SK-N-SH (cell line): Measurements from ENCODE around the gene FATE1. TPM values are rescaled to one million over a fixed set of nuclear protein-coding genes. Genes with fewer than 3 reads are reported as not detected.

Source experiments
- CTCF ChIA-PET: fragments of 300-600, 350-600 bp; formaldehyde crosslinking; extraction: SDS; loops from one replicate; lab custom pipeline; 2021; lab: Yijun Ruan, JAX
- POLR2A ChIA-PET: fragments of 350-600 bp; sonication (Branson Sonifier 250); formaldehyde crosslinking; extraction: SDS; loops from one replicate; lab custom pipeline; 2020; ENCODE audit warnings: antibody characterized with exemption, inconsistent platforms; lab: Yijun Ruan, JAX
- DNase-seq: peaks from one replicate; pipeline ENCODE4 v3.0.0; 2012
- H2AFZ ChIP-seq: fragments of 200-600 bp; sonication (generic); 2 replicates; pipeline ENCODE4 v1.8.1; 2016; ENCODE audit warnings: antibody characterized with exemption, mild to moderate bottlenecking, low read depth
- H3F3A ChIP-seq: fragments of 200-600 bp; sonication (generic); replicated peaks from 2 replicates; pipeline ENCODE3; 2016; ENCODE audit warnings: antibody characterized with exemption, mild to moderate bottlenecking; ENCODE audit not compliant: insufficient read depth
- H3K27ac ChIP-seq, 2 experiments: fragments of 200-500 bp in 1 of 2; fragments of 200-600 bp in 1 of 2; sonication (Bioruptor generic) in 1 of 2; sonication (generic), shearing (Covaris generic) in 1 of 2; 2 replicates each; pipeline versions ENCODE4 v1.5.1 to v1.6.1; 2014 to 2016; ENCODE audit warnings: low read depth in 2 of 2, inconsistent platforms in 1 of 2, low read length in 1 of 2, mild to moderate bottlenecking in 1 of 2, mixed read lengths in 1 of 2
- H3K27me3 ChIP-seq: fragments of 200-600 bp; sonication (generic), shearing (Covaris generic); 2 replicates; pipeline ENCODE4 v1.6.1; 2016; ENCODE audit warnings: mixed run types; ENCODE audit not compliant: insufficient read depth
- H3K36me3 ChIP-seq, 2 experiments: fragments of 200-500 bp in 1 of 2; fragments of 200-600 bp in 1 of 2; sonication (Bioruptor generic) in 1 of 2; sonication (generic) in 1 of 2; replicated peaks in 1 of 2; 2 replicates each; pipeline versions ENCODE3 to v1.5.1; 2014 to 2016; ENCODE audit warnings: low read length in 1 of 2, mild to moderate bottlenecking in 1 of 2; ENCODE audit not compliant: insufficient read depth in 2 of 2, control insufficient read depth in 1 of 2
- H3K4me1 ChIP-seq, 2 experiments: fragments of 200-500 bp in 1 of 2; fragments of 200-600 bp in 1 of 2; sonication (Bioruptor generic) in 1 of 2; sonication (generic), shearing (Covaris generic) in 1 of 2; 2 replicates each; pipeline versions ENCODE4 v1.5.1 to v1.6.1; 2014 to 2016; ENCODE audit warnings: low read depth in 1 of 2, low read length in 1 of 2, mixed run types in 1 of 2; ENCODE audit not compliant: insufficient read depth in 2 of 2, control insufficient read depth in 1 of 2
- H3K4me2 ChIP-seq: fragments of 200-600 bp; sonication (generic), shearing (Covaris generic); 2 replicates; pipeline ENCODE4 v1.6.1; 2017; ENCODE audit warnings: mixed run types
- H3K4me3 ChIP-seq, 2 experiments: fragments of 200-500 bp in 1 of 2; fragments of 200-600 bp in 1 of 2; sonication (Bioruptor generic) in 1 of 2; sonication (generic), shearing (Covaris generic) in 1 of 2; 2 replicates each; pipeline versions ENCODE4 v1.5.1 to v1.8.1; 2014 to 2016; ENCODE audit warnings: low read depth in 2 of 2, inconsistent platforms in 1 of 2, low read length in 1 of 2, mild to moderate bottlenecking in 1 of 2, mixed read lengths in 1 of 2, moderate library complexity in 1 of 2
- H3K79me2 ChIP-seq: fragments of 200-600 bp; sonication (generic); 2 replicates; pipeline ENCODE4 v1.8.1; 2017; ENCODE audit warnings: mild to moderate bottlenecking; ENCODE audit not compliant: insufficient read depth
- H3K9ac ChIP-seq: fragments of 200-600 bp; sonication (generic); 2 replicates; pipeline ENCODE4 v1.6.1; 2017; ENCODE audit warnings: mixed run types
- H3K9me2 ChIP-seq: fragments of 200-600 bp; sonication (generic); 2 replicates; pipeline ENCODE4 v1.6.1; 2017; ENCODE audit warnings: mixed run types
- H3K9me3 ChIP-seq: fragments of 200-600 bp; sonication (generic); 2 replicates; pipeline ENCODE4 v1.6.1; 2017; ENCODE audit warnings: mixed run types, mild to moderate bottlenecking, moderate library complexity
- H4K20me1 ChIP-seq: fragments of 200-600 bp; sonication (generic); 2 replicates; pipeline ENCODE4 v1.6.1; 2017; ENCODE audit warnings: mild to moderate bottlenecking, mixed run types; ENCODE audit not compliant: insufficient read depth
- ELF1 ChIP-seq: IDR thresholded peaks from 2 replicates; pipeline ENCODE4 v1.4.0; 2012
- EP300 ChIP-seq, 2 experiments: IDR thresholded peaks; 2 replicates each; pipeline versions ENCODE4 v1.4.0 to v1.6.1; 2012; ENCODE audit warnings: borderline replicate concordance in 1 of 2, low read depth in 1 of 2, low read length in 1 of 2
- EZH2phosphoT487 ChIP-seq: fragments of 200-600 bp; sonication (generic); IDR thresholded peaks from 2 replicates; pipeline ENCODE4 v1.6.1; 2017; ENCODE audit warnings: low read depth, mixed run types, mild to moderate bottlenecking, antibody characterized with exemption, moderate library complexity, borderline replicate concordance
- FOSL2 ChIP-seq: IDR thresholded peaks from 2 replicates; pipeline ENCODE4 v1.4.0; 2012; ENCODE audit warnings: low read depth, mild to moderate bottlenecking, moderate library complexity, borderline replicate concordance
- FOXJ3 ChIP-seq: sonication (generic); formaldehyde crosslinking; IDR thresholded peaks from 2 replicates; pipeline ENCODE4 v1.5.1; 2020; ENCODE audit warnings: mild to moderate bottlenecking, missing genetic modification reagents
- FOXM1 ChIP-seq: IDR thresholded peaks from 2 replicates; pipeline ENCODE4 v1.4.0; 2012; ENCODE audit warnings: low read depth, mild to moderate bottlenecking
- GABPA ChIP-seq: IDR thresholded peaks from 2 replicates; pipeline ENCODE4 v1.4.0; 2012; ENCODE audit warnings: low read depth, mild to moderate bottlenecking
- GATA2 ChIP-seq: sonication (generic); formaldehyde crosslinking; IDR thresholded peaks from 2 replicates; pipeline ENCODE4 v1.5.0; 2020; ENCODE audit warnings: mild to moderate bottlenecking, missing genetic modification reagents
- JUND ChIP-seq: IDR thresholded peaks from 2 replicates; pipeline ENCODE4 v1.4.0; 2012
- NFIC ChIP-seq: IDR thresholded peaks from 2 replicates; pipeline ENCODE4 v1.4.0; 2012; ENCODE audit warnings: borderline replicate concordance
- NRF1 ChIP-seq: IDR thresholded peaks from 2 replicates; pipeline ENCODE4 v1.6.1; 2012; ENCODE audit warnings: low read depth, mild to moderate bottlenecking, low read length
- RAD21 ChIP-seq: IDR thresholded peaks from 2 replicates; pipeline ENCODE4 v1.6.1; 2012; ENCODE audit warnings: mild to moderate bottlenecking, low read length
- REST ChIP-seq: IDR thresholded peaks from 2 replicates; pipeline ENCODE4 v1.6.1; 2012; ENCODE audit warnings: mild to moderate bottlenecking, low read depth, low read length, moderate library complexity
- RFX5 ChIP-seq: IDR thresholded peaks from 2 replicates; pipeline ENCODE4 v1.6.1; 2012; ENCODE audit warnings: mild to moderate bottlenecking, improper control_type of control experiment, low read length
- RXRA ChIP-seq: IDR thresholded peaks from 2 replicates; pipeline ENCODE4 v1.4.0; 2012; ENCODE audit warnings: low read depth, mild to moderate bottlenecking, borderline replicate concordance
- SMC3 ChIP-seq: IDR thresholded peaks from 2 replicates; pipeline ENCODE4 v1.6.1; 2012; ENCODE audit warnings: low read depth, low read length, improper control_type of control experiment
- TAF1 ChIP-seq: IDR thresholded peaks from 2 replicates; pipeline ENCODE4 v1.6.1; 2012; ENCODE audit warnings: low read depth, mild to moderate bottlenecking, low read length, moderate library complexity, borderline replicate concordance
- TCF12 ChIP-seq: IDR thresholded peaks from 2 replicates; pipeline ENCODE4 v1.4.0; 2012
- YY1 ChIP-seq: IDR thresholded peaks from 2 replicates; pipeline ENCODE4 v1.4.0; 2012; ENCODE audit warnings: low read depth, mild to moderate bottlenecking
- WGBS: methylation state at CpG from one replicate; pipeline ENCODE4 v1.1.6; 2017; ENCODE audit warnings: low lambda C conversion rate; 5-methylcytosine and 5-hydroxymethylcytosine counted together
- polyA plus RNA-seq, 3 experiments: library from polyadenylated mRNA; depleted of rRNA; stranded (reverse); fragments of >200 nt; gene quantifications; 2 replicates each; pipeline ENCODE4 v1.2.3, GENCODE V29; 2012

The FATE1 gene
- polyA plus RNA-seq, 1 of the 3 experiments (the other 2 are of a cell fraction): not detected

- TF ChIP-seq FOXJ3 (CRISPR knock-in tag) (no peak), GABPA (no peak), NFIC (no peak)
- TF ChIP-seq, all 33 proteins: peak for 0
These were observed 18.3 kb upstream of the FATE1 start (continued) for GRCh38 chrX:151697522-151697921.

- DNase-seq: no peak
- no peaks in the 10 kb centered on the region for H3K9me2 ChIP-seq
- no peak overlapping the region for H3K9ac ChIP-seq
- H3K36me3 ChIP-seq: no peaks in the 10 kb centered on the region
- H3F3A ChIP-seq: no peaks in the 10 kb centered on the region
- H3K4me1 ChIP-seq: no peaks in the 10 kb centered on the region
- TF ChIP-seq FOXM1 (no peak), SMC3 (no peak), JUND (no peak)
- WGBS: 0% methylated on average over 5 of the region's 6 CpGs
- no peak overlapping the region for H3K4me3 ChIP-seq
- H3K4me2 ChIP-seq: no peak overlapping the region
- ChIA-PET POLR2A (no interaction called here), CTCF (no interaction called here)
- H3K79me2 ChIP-seq: no peaks in the 10 kb centered on the region
- H4K20me1 ChIP-seq: no peaks in the 10 kb centered on the region
- H2AFZ ChIP-seq: no peak overlapping the region
- H3K27me3 ChIP-seq: peaks cover 24% of the 10 kb centered on the region
- H3K27ac ChIP-seq: no peak overlapping the region
- H3K9me3 ChIP-seq: no peaks in the 10 kb centered on the region
These were observed 17.4 kb upstream of the FATE1 start for GRCh38 chrX:151698485-151698884.

GRCh38 chrX:151699746-151700145, 16.1 kb upstream of the FATE1 start:
- WGBS: 2% methylated on average over 9 of the region's 9 CpGs
- no peak overlapping the region for H3K4me3 ChIP-seq
- H3K36me3 ChIP-seq: no peaks in the 10 kb centered on the region
- no peaks in the 10 kb centered on the region for H3F3A ChIP-seq
- POLR2A ChIA-PET: no interaction called here
- H3K27me3 ChIP-seq: peaks cover 26% of the 10 kb centered on the region
- no peak overlapping the region for H3K4me2 ChIP-seq
- no peaks in the 10 kb centered on the region for H3K9me3 ChIP-seq
- no peak for DNase-seq
- CTCF ChIA-PET: no interaction called here
- H3K79me2 ChIP-seq: no peaks in the 10 kb centered on the region
- H2AFZ ChIP-seq: no peak overlapping the region
- H3K9ac ChIP-seq: no peak overlapping the region
- no peaks in the 10 kb centered on the region for H4K20me1 ChIP-seq
- no peak overlapping the region for H3K27ac ChIP-seq
- TF ChIP-seq ELF1 (no peak), SMC3 (no peak), TAF1 (no peak), TCF12 (no peak), REST (no peak), EZH2phosphoT487 (no peak), RFX5 (no peak), GABPA (no peak), RAD21 (no peak), FOXJ3 (CRISPR knock-in tag) (no peak), RXRA (no peak), EP300 (IDR thresholded peaks at IDR 0.05; ENCODE audit: borderline replicate concordance in 1 of 2, low read depth in 1 of 2, low read length in 1 of 2) (no peak), FOSL2 (no peak), YY1 (no peak), GATA2 (CRISPR knock-in tag) (no peak), NRF1 (no peak)
- no peaks in the 10 kb centered on the region for H3K9me2 ChIP-seq
- no peaks in the 10 kb centered on the region for H3K4me1 ChIP-seq
